GM21526 (cell line): Measurements from ENCODE around the gene PSME3IP1.

Experiments used
- ATAC-seq: cut with Tn5 transposase; IDR thresholded peaks from one replicate; pipeline ENCODE4 v1.9.1; 2021; ENCODE audit warnings: moderate library complexity; ENCODE audit not compliant: unreplicated experiment, low FRiP score

Gene PSME3IP1, protein sequence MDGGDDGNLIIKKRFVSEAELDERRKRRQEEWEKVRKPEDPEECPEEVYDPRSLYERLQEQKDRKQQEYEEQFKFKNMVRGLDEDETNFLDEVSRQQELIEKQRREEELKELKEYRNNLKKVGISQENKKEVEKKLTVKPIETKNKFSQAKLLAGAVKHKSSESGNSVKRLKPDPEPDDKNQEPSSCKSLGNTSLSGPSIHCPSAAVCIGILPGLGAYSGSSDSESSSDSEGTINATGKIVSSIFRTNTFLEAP

DNA sequence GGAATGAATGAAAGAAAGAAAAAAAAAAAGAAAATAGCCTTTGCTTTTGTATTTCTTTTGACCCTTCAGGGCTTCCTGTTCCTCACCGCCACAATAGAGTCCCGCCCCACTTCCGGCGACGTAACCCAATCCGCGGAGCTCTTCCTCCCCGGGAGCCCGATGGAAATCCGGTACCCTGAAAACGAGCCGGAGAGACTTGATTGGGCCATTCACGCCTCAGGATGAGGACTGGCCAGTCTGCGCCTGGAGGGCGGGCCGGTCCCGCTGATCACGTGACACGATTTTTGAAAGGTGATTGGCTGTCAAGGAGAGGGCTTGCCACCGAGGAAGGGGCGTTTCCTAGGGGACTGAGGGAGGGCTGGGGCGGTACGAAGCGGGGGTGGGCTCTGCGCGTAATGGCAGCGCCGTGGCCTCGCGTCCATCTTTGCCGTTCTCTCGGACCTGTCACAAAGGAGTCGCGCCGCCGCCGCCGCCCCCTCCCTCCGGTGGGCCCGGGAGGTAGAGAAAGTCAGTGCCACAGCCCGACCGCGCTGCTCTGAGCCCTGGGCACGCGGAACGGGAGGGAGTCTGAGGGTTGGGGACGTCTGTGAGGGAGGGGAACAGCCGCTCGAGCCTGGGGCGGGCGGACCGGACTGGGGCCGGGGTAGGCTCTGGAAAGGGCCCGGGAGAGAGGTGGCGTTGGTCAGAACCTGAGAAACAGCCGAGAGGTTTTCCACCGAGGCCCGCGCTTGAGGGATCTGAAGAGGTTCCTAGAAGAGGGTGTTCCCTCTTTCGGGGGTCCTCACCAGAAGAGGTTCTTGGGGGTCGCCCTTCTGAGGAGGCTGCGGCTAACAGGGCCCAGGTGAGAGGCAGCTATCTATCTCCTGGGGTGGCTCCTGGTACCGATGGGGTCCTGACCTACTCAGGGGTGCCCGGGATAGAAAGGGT lies at the start of gene PSME3IP1, which contains the start of gene RSPRY1:
PSME3IP1 (minus strand) TSS at position 95 of the 927 bp plus-strand sequence. CDS start 12,185 bp downstream, outside the sequence.
RSPRY1 (plus strand) TSS at position 385 of the 927 bp plus-strand sequence. CDS start 18,330 bp downstream, outside the sequence.
- peak; percentile 84 for ATAC-seq

DNA sequence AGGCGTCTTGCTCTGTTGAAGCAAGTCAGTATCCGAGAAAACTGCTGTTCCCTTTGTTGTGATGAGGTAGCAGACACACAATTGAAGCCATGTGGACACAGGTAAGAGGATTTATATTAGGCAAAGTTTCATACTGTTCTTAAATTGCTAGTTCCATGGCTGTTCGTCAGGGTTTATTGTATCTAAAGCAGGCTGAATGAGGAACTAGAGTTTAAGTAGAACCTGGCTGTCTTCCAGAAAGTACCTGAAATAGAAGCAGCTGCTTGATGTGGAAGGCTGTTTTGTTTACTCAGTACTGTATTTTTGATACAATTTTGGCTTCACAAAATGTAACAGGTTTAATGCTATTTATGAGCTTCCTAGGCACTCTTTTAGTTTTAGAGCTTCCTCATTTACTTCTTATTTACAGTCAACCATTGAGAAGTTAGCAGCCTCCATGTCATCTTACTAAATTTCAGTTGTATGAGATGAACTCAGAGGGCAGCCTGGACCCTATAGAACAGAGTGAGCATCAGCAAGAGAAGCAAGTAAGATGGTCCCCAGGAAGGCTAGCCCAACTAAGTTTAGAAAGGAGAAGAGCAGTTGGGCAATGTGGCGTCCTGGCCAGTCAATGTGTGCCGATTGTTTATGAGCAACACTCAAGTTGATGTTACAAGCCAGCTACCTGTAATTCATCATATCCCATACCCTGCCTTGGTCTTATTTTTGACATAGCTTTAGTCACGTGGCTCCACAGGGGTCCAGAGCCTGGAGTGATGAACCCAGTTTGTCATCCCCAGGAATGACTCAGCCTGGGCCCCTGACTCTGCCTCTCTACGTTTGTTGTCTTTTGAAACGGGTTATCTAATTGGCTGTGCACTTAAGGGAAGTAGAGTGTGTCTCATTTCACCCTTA lies 49.5 kb upstream of the PSME3IP1 start:
- ATAC-seq = no peak

DNA sequence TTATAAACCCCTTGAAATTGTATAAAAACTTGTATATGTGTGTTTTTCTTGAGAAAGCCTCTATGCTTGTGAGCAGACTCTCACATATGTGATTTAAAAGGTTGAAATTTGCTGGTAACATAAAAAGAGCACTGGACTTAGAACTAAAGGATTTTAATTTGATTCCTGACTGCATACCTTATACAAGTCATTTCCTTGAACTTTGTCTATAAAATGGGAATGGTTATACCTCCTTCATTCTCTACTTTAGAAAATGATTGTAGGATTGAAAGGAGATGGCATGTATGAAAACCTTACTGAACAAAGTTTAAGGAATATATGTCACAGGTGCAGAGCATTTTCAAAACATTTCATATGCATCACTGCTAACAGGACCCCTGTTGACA lies 48.9 kb upstream of the PSME3IP1 start:
- ATAC-seq = no peak

DNA sequence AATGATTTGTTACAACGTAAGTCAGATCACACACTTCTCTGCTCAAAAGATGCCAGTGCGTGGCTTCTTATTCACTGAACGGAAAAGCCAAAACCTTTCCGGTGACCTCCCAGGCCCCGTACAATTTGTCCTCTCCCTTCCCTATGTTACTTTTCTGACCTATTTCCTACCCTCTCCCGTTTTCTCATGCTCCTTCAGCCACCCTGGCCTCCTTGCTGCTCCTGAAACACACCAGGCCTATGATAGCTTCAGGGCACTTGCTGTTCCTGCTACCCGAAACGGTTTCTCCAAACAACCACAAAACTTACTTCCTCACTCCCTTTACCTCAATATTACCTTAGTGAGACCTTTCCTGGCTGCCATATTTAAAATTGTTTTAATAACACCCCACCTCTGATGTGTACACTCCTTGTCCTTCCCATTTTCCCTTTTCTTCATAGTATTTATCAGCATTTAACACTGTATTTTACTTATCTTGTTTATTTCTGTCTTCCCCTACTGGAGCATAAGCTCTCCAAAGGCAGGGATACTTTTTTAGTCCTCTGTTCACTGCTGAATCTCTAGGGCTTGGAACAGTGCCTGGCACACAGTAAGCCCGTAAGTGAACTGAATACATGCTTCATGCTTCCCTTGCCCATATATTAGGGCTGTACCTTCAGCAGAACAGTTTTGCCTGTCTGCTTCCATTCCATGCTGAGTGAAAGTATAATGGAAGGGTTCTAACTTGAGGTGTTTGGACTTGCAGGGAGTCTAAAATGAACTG lies 48.3 kb upstream of the PSME3IP1 start:
- no peak for ATAC-seq

DNA sequence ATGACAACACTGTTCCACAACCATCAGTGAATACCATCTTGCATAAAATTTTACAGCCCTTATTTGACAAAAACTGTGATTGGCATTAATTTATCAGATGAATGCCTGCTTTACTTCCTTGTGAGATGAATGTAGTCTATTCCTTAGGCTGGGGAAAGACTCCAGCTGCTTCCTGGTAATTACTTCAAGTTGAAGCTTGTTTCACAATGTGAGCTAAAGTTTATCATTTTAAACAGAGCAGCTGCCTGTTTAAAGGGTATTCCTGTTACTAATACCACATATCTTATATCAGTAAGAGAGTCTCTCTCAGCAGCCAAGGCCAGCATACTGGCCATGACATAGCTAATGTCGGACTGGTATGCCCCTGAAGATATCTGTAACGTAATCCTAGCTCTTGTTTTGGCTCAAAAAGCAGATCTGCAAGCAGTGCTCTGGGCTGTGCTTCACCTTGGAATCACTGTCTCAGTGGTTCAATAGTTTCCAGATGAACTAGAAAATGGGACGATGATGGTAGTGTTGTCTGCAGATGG lies 46.0 kb upstream of the PSME3IP1 start:
- ATAC-seq = no peak

DNA sequence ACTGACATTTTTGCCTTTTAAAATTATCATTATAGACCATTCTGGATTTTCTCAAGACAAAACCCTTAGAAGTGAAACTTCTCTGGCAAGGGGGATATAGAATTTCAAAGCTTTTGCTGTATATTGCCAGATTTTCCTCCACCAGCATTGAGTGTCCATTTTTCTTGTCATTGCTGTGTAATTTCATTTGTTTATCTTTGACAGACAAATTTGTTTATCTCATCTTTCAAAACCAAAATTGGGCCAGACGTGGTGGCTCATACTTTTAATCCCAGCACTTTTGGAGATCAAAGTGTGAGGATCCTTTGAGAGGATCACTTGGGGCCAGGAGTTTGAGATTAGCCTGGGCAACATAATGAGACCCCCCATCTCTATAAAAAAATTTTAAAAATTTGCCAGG lies 43.2 kb upstream of the PSME3IP1 start:
- ATAC-seq = no peak

DNA sequence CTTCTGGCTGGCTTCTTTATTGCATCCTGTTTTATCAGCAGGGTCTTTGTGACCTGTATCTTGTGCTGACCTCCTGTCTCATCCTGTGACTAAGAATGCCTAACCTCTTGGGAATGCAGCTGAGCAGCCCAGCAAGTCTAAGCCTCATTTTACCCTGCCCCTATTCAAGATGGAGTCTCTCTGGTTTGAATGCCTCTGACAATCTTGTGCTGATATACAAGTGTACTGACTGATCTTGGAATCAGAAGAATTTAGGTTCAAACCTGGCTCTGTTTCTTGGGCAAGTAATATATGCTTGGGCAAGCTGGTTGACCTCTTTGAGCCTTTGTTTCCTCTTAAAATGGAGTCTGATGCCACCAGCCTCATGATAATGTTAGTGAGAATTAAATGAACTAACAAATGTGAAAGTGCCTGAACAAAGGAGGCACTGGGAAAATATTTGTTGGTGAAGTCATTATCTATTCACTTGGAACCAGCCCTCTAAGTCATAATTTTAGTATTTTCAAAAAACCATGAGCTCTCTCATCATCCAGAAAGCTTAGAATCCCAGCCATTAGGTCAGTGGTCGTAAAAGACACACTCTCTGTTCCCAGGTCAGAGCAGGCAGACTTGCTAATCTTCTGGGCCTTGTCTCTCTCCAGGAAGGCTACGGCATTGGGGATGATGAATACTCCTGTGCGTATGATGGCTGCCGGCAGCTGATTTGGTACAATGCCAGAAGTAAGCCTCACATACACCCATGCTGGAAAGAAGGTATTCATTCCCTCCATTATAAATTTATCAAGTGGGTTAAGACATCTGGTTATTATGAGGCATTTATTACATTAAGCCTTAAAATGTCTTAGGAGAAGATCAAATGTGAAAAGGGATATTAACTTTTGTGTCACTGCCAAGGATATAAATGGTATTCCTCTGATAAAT lies 41.1 kb upstream of the PSME3IP1 start:
- no peak for ATAC-seq

DNA sequence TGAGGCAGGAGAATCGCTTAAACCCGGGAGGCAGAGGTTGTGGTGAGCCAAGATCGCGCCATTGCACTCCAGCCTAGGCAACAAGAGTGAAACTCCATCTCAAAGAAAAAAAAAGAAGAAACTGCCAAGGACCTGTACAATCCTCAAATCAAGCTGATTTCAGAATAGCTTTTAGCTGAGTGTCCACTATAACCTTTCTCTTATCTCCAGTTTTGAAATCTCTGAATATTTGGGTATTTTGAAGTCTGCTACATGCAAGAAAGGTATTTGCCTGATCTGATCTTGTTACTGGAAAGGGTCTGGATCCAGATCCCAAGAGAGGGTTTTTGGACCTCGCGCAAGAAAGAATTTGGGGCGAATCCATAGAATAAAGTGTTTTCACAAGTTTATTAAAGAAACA lies 40.1 kb upstream of the PSME3IP1 start:
- no peak for ATAC-seq

DNA sequence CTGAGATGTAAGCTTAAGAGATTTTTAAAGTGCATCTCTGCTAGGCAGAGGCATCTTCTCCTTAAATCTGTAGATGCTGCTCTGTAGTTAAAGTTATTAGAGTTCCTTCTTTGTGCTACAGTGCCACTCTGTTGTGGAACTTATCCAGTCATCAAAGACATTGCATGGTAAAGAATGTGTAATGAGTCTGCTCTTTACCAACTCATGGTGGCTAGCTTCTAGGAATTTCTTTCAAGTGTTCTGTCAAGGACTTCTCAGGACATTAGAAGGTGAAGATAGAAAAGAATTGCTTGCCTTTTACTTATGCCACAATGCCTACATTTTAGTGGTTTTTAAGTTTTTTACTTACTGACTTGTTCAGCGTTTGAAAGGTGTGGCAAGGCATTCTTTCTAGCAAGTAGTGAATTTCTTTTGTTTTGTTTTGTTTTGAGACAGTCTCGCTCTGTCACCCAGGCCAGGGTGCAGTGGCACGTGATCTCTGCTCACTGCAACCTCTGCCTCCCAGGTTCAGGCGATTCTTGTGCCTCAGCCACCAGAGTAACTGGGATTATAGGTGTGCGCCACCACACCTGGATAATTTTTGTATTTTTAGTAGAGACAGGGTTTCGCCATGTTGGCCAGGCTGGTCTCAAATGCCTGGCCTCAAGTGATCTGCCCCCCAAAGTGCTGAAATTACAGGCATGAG lies 39.0 kb upstream of the PSME3IP1 start:
- ATAC-seq = no peak

DNA sequence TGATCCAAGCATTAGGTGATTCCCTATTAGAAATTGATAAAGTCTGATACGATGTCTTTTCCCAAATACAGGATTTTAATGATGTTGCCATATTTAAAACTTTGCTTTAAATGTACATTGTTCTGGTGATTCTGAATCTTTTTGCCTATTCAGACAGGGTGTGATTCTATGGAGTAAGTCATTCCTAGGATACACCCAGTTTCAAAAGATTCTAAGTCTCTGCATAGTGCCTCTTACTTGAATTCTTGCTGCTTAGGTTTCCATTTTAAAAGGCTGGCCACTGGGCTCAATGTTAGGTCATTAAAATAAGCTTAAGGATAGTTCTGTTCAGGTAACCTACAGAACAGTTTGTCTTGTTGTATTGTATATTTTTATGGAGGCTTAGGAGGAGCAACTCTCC lies 37.2 kb upstream of the PSME3IP1 start:
- no peak for ATAC-seq

DNA sequence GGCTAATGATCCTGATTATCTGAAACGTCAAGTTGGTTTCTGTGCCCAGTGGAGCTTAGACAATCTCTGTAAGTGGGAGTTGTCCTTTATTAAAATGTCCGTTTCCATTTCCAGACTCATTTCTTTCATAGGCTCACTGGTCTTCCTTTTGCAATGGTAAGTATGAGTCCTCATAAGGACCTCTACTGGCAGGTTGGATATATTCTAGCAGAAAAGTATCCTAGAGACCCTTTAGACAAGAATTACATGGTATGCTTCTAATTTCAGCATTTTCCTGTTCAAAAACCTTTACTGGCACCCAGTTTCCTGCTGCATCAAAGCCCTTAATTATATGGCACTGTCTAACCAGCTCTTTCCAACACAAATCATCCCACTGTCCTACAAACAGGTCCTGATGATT lies 31.1 kb upstream of the PSME3IP1 start:
- no peak for ATAC-seq

DNA sequence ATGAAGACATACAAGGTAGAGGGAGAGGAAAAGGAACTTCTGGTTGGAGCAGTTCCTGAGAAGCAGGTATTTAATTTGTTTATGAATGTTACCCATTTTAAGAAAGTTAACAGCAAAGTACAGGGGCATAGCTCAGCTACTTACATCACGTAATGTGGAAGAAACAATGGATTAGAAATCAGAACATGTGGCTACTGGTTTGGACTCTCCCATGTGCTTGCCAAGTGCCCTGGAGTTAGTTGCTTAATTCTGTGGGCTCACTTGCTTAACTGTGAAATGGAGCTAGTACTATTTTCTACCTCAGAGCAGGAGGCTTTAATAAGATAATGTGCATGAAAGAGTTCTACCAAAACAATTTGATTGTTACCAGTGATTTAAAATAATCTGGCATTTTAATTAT lies 27.6 kb upstream of the PSME3IP1 start:
- no peak for ATAC-seq

DNA sequence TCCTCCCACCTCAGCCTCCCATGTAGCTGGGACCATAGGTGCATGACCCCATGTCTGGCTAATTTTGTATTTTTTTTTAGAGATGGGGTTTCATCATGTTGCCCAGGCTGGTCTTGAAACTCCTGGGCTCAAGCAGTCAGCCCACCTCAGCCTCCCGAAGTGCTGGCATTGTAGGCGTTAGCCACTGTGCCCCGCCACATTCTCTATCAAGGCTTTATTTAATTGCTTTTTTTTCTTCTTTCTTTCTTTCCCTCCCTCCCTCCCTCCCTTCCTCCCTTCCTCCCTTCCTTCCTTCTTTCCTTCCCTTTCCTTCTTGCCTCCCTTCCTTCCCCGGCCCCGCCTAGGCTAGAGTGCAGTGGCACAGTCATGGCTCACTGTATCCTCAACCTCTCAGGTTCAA lies 23.9 kb upstream of the PSME3IP1 start:
- ATAC-seq = no peak

DNA sequence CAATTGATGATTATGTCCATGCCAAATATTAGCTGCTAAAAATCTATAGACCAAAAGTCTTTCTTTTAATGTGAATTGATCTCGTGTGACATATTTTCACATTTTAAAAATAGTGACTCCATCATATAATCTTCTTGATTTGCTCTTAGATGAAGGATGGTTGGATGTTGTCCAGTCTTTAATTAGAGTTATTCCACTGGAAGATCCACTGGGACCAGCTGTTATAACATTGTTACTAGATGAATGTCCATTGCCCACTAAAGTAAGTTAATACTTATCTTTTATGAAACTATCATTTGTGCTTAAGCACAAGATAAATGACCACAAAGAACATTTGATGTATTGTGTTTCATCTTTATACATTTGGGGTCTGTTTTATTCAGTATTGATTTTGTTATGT lies 23.1 kb upstream of the PSME3IP1 start:
- no peak for ATAC-seq

DNA sequence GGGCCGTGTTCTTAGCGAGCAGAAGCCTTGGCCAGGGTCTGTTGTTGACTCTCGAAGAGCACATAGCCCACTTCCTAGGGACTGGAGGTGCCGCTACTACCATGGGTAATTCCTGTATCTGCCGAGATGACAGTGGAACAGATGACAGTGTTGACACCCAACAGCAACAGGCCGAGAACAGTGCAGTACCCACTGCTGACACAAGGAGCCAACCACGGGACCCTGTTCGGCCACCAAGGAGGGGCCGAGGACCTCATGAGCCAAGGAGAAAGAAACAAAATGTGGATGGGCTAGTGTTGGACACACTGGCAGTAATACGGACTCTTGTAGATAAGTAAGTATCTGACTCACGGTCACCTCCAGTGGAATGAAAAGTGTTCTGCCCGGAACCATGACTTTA lies 18.8 kb upstream of the PSME3IP1 start:
- no peak for ATAC-seq

DNA sequence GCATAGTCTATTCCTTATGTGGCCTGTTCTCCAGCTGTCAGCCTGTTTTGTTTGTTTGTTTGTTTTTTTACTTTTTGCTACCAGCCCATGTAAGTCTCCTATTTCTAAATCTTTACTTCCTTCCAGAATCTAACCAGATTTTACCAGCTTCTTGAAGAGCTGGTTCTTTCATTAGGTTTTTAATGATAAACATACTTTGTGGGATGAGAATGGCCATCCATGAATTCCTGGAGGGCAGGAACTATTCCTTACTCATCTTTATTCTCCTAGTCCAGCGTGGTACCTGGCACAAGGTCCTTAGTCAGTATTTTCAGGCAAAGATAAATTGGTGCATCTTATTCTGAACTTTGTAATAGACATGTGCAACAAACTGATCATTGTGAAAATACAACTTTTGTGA lies 17.6 kb upstream of the PSME3IP1 start:
- no peak for ATAC-seq

DNA sequence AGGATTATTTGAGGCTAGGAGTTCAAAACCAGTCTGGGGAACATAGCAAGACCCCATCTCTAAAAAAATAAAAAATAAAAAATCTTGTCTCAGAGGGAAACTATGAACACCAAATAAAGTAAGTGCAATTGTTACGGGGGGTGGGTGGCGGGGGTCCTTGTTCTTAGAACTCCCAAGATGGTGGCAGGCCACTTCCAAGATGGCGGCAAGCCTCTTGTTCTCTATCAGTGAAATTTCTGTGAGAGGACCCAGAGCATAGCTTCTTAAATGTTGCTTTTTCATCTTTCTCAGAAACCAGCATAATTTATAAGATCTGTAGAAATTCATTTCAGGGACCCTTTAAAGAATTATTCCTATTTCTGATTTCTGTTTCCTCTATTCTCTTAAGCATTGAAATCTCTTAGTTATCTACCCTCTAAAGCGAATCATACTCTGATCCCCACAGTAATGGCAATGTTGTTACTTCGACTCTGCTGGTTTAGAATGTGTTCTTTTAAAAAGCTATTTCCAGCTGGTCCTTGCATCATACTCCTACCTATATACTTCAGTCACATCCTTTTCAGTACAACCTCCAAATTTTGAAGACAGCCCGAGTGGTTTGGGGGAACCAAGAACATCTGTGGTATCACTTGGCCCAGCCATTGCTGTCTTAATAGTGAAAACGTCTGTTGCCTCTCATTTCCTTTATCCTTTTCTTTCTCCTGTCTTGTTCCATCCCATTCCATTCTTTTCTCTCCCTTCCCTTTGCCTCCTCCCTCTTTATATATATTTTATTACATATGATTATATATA lies 16.5 kb upstream of the PSME3IP1 start:
- no peak for ATAC-seq
